GM12873 (cell line): ENCODE results near the gene BIRC5.

Experiments used
- CTCF ChIP-seq: IDR thresholded peaks from 2 replicates; pipeline ENCODE4 v1.5.1; 2012; ENCODE audit warnings: low read depth, mild to moderate bottlenecking, moderate library complexity, low read length, control low read depth; ENCODE audit not compliant: insufficient read depth; ENCODE audit errors: missing control alignments

Gene BIRC5

GRCh38 chr17:78206298-78206697 lies 7.8 kb upstream of the BIRC5 start:
- TF ChIP-seq CTCF = no peak

GRCh38 chr17:78208486-78208885 lies 5.6 kb upstream of the BIRC5 start:
- no peak for TF ChIP-seq CTCF

- no peak for TF ChIP-seq CTCF
Observed at GRCh38 chr17:78210111-78210510, 3.9 kb upstream of the BIRC5 start.

- no peak for TF ChIP-seq CTCF
Observed at GRCh38 chr17:78211032-78211431, 3.0 kb upstream of the BIRC5 start.

GRCh38 chr17:78214706-78215061 lies 631 bp downstream of the BIRC5 start:
- no peak for TF ChIP-seq CTCF

GRCh38 chr17:78219396-78220150 lies 5.5 kb downstream of the BIRC5 start:
- no peak for TF ChIP-seq CTCF

GRCh38 chr17:78223061-78223460 lies 9.0 kb downstream of the BIRC5 start:
- no peak for TF ChIP-seq CTCF

- no peak for TF ChIP-seq CTCF
Observed at GRCh38 chr17:78223765-78224164, 9.7 kb downstream of the BIRC5 start.
